ENCODE data around the gene CHRNA4.

Gene CHRNA4

GRCh38 chr20:63362436-63363009 is 1.4 kb upstream of the CHRNA4 start:
- no peak for DNase-seq

DNA sequence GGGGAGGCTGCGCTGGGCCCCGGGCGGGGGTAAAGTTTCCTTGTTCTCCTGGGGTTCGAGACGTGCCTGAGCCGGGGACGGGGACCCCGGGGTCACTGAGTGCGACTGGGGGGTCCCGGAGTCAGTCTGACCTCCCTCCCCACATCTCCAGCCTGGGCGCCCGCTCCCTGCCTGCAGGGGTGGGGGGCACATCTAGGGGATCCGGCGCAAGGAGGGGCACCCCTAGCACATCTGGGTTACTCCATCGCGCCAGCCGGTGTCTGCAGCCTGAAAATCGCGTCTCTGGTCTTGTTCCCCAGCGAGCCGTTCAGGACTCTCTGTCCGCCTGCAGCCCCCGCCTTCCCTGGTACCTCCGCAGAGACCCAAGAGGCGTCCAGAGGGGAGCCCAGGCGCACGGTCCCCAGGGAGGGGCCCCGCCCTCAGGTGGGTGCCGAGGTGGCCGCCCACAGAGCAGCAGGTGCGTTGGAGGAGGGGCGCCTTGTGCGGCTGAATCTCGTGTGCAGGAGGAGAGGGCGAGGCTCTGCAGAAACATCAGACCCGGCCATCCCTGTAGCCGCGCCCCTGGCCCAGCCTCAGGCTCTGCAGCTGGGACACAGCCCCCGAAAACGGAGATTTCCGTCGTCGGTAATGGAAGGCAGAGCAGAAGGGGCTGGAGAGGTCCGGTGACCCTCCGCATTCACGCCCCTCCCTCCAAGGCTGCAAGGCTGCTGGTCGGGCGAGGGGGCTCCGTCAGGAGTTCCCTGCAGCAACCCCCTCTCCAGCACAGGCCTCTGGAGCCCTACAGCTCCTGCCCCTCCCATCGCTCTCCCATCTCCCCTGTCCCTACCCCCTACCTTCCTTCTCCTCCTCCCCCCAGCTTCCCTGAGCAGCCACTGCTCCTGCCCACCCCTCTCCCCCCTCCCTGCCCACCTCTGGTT is 628 bp upstream of the CHRNA4 start:
- DNase-seq: no peak

DNA sequence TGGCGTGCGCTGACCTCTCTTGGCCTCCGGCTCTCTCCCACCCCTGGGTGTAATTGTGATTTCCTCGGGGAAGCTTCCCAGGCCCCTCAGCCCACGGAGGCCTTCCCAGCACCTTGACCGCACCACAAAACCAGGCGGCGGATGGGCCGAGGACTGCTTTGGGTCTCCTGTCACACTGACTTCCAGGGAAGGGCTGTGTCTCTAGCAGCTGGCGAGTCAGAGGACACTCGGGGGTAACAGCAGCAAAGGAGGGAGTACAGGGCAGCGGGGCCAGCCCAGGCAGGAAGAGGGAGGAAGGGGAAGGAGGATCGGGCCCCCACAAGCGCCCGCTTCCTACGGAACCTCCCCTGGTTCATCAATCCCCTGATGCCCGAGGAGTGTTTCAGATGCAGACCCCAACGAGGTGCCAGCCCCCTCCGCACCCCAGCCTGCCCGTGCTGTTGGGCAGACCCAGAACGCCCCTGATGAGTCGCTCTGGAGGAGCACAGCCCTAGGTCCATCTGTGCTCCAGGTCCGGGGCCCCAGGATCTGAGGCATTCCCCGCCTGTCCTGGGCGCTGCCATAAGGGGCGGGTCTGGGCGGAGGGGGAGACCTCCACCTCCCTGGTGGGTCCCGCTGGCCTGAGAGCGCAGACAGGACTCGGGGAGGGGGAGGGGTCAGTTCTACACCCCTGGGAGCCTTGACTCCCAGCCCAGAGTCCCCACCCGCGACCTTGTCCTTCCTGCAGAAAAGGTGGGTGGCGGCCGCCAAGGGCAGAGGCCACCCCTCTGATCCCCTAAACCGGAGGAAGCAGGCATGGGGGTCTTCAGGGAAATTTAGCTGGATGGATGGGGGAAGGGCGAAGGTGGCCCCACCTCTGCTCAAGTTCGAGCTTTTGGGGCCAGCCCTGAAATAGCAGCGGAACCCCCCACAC is 956 bp downstream of the CHRNA4 start:
- DNase-seq: no peak

DNA sequence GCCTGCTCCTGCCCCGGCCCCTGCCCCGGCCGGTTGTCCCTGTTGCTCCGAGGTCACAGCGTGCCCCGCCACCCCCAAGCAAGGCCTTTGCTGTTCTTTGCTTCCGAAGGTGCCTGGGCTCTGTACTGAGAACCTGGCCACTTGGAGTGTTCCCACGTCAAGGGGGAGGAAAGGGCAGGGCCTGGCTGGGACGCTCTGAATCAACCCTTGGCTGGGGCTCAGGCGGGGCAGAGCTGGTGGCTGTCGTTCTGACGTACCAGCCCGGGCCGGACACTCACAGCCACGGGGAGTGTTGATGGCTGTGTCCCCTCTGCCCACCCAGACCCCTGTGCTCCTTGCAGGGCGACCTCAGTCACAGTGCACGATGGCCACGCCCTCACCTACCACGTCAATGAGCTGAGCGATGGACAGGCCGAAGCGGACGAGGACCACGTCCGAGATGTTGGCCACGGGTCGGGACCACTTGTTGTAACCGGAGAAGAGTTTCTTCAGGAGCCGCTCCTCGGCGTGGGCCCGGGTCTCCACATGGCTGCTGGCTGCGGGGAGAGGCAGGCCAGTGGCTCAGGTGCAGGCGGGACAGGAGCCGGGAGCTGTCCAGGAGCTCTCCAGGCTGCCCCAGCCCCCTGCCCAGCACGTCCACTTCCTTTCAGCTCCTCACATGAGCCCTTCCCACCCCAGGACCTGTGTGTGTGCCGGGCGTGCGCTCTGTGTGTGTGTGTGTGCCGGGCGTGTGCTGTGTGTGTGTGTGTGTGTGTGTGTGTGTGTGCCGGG is 1.8 kb downstream of the CHRNA4 start:
- DNase-seq: no peak

DNA sequence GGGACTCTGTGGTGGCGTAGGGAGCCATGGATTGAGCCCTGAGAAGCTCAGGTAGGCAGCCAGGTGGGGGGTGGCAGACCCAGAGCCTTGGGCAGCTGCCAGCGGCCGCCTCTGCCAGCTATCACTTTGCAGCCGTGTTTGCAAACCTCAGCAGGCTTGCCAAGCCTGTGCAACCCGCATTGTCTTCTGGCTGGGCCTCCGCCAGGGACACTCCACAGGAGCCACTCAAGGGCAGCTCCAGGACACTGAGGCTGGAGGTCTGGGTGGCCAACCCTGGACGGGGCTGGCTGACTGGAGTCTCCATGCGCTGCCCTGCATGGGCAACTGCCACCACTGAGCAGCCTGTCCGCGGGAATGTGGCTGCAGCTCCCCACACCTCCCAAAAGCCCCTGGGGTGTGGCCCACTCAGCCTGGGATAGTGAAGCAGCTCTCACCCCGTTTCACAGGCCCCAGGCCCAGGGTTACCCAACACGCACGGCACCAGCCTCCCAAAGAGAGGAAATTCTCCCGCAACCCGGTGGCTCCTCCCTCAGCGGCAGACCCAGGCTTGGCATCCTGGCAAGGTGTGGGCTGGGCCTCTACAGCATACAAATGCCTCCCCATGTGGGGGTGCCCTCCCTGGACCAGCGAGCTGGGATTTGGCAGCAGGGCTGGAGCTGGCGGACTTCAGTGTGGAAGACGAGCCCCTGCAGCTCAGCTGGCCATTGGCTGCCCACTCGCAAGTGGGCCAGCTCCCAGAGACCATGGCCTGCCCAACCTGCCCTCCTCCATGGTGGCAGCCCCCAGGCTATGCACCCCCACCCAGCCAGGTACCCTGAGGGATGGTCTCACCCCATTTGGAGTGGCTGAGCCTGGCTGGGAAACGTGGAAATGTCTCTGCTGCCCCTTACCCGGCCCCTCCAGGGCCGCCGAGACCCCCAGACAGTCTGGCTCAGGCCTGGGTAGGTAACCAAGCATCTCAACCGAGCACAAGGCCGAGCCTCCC is 2.9 kb downstream of the CHRNA4 start:
- DNase-seq: no peak

DNA sequence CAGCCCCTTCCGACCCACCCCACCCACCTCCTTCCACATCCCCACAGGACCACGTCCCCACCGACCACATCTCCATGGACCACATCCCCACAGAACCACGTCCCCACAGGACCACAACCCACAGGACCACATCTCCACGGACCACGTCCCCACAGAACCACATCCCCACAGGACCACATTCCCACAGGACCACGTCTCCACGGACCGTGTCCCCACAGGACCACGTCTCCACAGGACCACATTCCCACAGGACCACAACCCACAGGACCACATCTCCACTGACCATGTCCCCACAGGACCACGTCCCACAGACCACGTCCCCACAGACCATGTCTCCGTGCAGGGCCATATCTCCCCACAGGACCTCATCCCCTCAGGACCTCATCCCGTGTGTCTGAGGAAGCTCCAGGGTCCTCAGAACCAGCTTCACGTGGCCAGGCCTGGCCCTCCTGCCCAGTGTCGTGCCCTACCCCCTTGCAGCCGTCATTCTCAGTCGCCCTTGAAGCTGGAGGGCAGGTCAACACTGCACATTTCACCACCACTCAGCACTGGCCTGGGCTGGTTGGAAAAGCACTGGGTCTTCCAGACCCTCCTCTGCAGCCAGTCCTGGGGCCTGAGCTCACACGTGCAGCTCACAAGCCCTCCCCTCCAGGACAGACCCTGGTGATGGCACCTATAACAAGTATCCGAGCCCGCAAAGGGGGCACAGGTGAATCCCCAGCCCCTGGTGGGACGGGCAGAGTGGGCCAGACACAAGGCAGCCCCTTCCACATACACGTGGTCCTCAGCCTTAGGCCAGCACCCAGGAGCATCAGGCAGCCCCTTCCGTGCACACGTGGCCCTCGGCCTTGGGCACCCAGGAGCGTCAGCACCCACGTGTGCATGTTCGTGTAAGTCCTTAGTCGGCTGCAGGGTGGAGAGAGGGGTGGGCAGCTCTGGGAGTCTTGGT is 3.9 kb downstream of the CHRNA4 start:
- no peak for DNase-seq

DNA sequence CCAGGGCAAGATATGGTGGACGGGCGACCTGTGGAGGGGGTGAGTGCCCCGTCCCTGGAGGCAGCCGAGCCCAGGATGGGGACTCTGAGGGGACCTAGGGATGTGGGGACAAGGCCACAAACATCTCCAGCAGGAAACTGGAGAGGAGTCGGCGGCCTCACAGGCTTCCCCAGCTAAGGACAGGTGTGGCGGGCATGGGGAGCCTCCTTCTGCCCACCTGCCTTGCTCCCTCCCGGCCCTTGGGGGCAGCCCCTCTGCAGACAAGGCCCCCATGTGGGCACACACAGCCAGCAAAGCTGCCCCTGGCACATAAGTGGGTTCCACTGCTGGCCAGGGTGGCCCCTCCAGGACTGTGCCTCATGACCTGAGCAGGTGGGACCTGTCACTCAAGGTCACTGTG is 4.6 kb downstream of the CHRNA4 start:
- DNase-seq: no peak

GRCh38 chr20:63355781-63356295 is 5.3 kb downstream of the CHRNA4 start:
- no peak for DNase-seq

GRCh38 chr20:63354636-63355350 is 6.4 kb downstream of the CHRNA4 start:
- no peak for DNase-seq

- no peak for DNase-seq
Measured at GRCh38 chr20:63352811-63353221, 8.3 kb downstream of the CHRNA4 start.

- no peak for DNase-seq
Measured at GRCh38 chr20:63351811-63352591, 9.1 kb downstream of the CHRNA4 start.

DNA sequence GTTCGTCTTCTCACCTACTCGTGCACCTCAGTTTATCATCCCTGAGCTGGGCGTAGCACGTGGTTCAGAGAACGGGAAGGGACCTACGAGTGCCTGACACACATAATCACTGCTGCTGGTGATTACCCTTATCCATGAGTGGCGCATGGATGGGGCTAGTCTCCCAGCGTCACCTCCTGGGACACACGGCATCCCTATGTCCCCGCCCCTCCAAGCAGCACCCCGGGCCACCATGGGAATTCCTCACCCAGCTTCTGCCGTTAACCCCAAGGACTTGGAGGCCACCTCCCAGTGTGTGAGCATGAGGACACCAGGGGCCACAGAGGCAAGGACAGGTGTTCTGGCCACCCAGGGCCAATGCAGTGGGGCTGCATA is 9.8 kb downstream of the CHRNA4 start:
- no peak for DNase-seq

GRCh38 chr20:63350597-63351325 is 10.4 kb downstream of the CHRNA4 start:
- DNase-seq: no peak

GRCh38 chr20:63350196-63350595 is 11.0 kb downstream of the CHRNA4 start:
- no peak for DNase-seq

GRCh38 chr20:63349516-63349895 is 11.6 kb downstream of the CHRNA4 start:
- DNase-seq: no peak

- no peak for DNase-seq
Measured at GRCh38 chr20:63348828-63349515, 12.2 kb downstream of the CHRNA4 start.
